Calu3 (cell line): Measurements from ENCODE around the gene IQCC. TPM values are rescaled to one million over a fixed set of nuclear protein-coding genes. Genes with fewer than 3 reads are reported as not detected.

ENCODE experiments used
- total RNA-seq: library from RNA; stranded (reverse); gene quantifications from 2 replicates; pipeline ENCODE4 v1.2.3, GENCODE V29; 2022

IQCC gene
- total RNA-seq, 1 experiment from 2014 or later = 7.6 TPM

Other genes with a start within 250 kb of the IQCC start
- gene KHDRBS1, start 191.8 kb upstream of the IQCC start, total RNA-seq = 158 and 159 TPM in 2 replicates
- gene TMEM39B, start 132.7 kb upstream of the IQCC start, total RNA-seq = 18.9 and 19.5 TPM in 2 replicates
- 84.3 and 84.4 TPM in 2 replicates for gene KPNA6, start 97.6 kb upstream of the IQCC start, total RNA-seq
- gene TXLNA, start 26.0 kb upstream of the IQCC start, total RNA-seq = 58.4 and 62.4 TPM in 2 replicates
- 7.1 and 8.2 TPM in 2 replicates for gene CCDC28B, start 5.1 kb upstream of the IQCC start, total RNA-seq
- gene DCDC2B, start 3.4 kb downstream of the IQCC start, total RNA-seq = not detected in 2 replicates
- 31.6 and 35.5 TPM in 2 replicates for gene TMEM234, start 16.7 kb downstream of the IQCC start, total RNA-seq
- gene EIF3I, start 16.7 kb downstream of the IQCC start, total RNA-seq = 178 and 186 TPM in 2 replicates
- 1.5 and 1.8 TPM in 2 replicates for gene FAM167B, start 41.6 kb downstream of the IQCC start, total RNA-seq
- gene LCK, start 45.6 kb downstream of the IQCC start, total RNA-seq = 0.66 and 0.88 TPM in 2 replicates
- gene HDAC1, start 86.4 kb downstream of the IQCC start, total RNA-seq = 186 and 197 TPM in 2 replicates
- gene MARCKSL1, start 130.6 kb downstream of the IQCC start, total RNA-seq = 169 and 193 TPM in 2 replicates
- 7.3 and 7.5 TPM in 2 replicates for gene FAM229A, start 156.8 kb downstream of the IQCC start, total RNA-seq
- gene TSSK3, start 156.9 kb downstream of the IQCC start, total RNA-seq = 1.8 and 5.1 TPM in 2 replicates
- gene BSDC1, start 188.8 kb downstream of the IQCC start, total RNA-seq = 48.5 and 49.4 TPM in 2 replicates